ENCODE measurements around the gene USP13. TPM values are rescaled to one million over a fixed set of nuclear protein-coding genes. Genes with fewer than 3 reads are reported as not detected.

The USP13 gene
- total and polyA plus RNA-seq, 2 experiments from 2014 or later, result 9.6 to 22.7 TPM

- TF ChIP-seq ETS1 (IDR thresholded peaks at IDR 0.05), result no peak
- TF ChIP-seq, protein P1, sequence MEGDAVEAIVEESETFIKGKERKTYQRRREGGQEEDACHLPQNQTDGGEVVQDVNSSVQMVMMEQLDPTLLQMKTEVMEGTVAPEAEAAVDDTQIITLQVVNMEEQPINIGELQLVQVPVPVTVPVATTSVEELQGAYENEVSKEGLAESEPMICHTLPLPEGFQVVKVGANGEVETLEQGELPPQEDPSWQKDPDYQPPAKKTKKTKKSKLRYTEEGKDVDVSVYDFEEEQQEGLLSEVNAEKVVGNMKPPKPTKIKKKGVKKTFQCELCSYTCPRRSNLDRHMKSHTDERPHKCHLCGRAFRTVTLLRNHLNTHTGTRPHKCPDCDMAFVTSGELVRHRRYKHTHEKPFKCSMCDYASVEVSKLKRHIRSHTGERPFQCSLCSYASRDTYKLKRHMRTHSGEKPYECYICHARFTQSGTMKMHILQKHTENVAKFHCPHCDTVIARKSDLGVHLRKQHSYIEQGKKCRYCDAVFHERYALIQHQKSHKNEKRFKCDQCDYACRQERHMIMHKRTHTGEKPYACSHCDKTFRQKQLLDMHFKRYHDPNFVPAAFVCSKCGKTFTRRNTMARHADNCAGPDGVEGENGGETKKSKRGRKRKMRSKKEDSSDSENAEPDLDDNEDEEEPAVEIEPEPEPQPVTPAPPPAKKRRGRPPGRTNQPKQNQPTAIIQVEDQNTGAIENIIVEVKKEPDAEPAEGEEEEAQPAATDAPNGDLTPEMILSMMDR (conservative IDR thresholded peaks at IDR 0.05; ENCODE audit: low read depth in 2 of 2), result no peak
- TF ChIP-seq POLR2AphosphoS5 (IDR thresholded peaks at IDR 0.05; ENCODE audit: low read depth), result no peak
- TF ChIP-seq EZH2 (IDR thresholded peaks at IDR 0.05; ENCODE audit: low read depth, unreplicated experiment), result no peak
- no peak for TF ChIP-seq STAT1 (IDR thresholded peaks at IDR 0.05; ENCODE audit: unreplicated experiment)
- TF ChIP-seq EZH2phosphoT487 (IDR thresholded peaks at IDR 0.05; ENCODE audit: unreplicated experiment), result no peak
- TF ChIP-seq, protein P2, sequence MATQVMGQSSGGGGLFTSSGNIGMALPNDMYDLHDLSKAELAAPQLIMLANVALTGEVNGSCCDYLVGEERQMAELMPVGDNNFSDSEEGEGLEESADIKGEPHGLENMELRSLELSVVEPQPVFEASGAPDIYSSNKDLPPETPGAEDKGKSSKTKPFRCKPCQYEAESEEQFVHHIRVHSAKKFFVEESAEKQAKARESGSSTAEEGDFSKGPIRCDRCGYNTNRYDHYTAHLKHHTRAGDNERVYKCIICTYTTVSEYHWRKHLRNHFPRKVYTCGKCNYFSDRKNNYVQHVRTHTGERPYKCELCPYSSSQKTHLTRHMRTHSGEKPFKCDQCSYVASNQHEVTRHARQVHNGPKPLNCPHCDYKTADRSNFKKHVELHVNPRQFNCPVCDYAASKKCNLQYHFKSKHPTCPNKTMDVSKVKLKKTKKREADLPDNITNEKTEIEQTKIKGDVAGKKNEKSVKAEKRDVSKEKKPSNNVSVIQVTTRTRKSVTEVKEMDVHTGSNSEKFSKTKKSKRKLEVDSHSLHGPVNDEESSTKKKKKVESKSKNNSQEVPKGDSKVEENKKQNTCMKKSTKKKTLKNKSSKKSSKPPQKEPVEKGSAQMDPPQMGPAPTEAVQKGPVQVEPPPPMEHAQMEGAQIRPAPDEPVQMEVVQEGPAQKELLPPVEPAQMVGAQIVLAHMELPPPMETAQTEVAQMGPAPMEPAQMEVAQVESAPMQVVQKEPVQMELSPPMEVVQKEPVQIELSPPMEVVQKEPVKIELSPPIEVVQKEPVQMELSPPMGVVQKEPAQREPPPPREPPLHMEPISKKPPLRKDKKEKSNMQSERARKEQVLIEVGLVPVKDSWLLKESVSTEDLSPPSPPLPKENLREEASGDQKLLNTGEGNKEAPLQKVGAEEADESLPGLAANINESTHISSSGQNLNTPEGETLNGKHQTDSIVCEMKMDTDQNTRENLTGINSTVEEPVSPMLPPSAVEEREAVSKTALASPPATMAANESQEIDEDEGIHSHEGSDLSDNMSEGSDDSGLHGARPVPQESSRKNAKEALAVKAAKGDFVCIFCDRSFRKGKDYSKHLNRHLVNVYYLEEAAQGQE (IDR thresholded peaks at IDR 0.05; ENCODE audit: unreplicated experiment), result no peak
Observed at GRCh38 chr3:179610066-179610465, 42.8 kb upstream of the USP13 start (continued).

- no peak overlapping the region for H2AFZ ChIP-seq
- peaks cover 8% of the 10 kb centered on the region for H4K20me1 ChIP-seq (replicated peaks; ENCODE audit: insufficient read depth)
- H3K4me1 Mint-ChIP-seq, result no peaks in the 10 kb centered on the region
- H3K4me3 ChIP-seq, result no peak overlapping the region
- H3K36me3 Mint-ChIP-seq (ENCODE audit: low read depth), result peaks cover 12% of the 10 kb centered on the region
- H3K27ac ChIP-seq (ENCODE audit: low read depth), result no peak overlapping the region
- H3K4me3 Mint-ChIP-seq, result no peak overlapping the region
- DNase-seq (ENCODE audit: low spot score) (no peak), ATAC-seq (no peak)
- H3F3A ChIP-seq (replicated peaks; ENCODE audit: low read depth), result no peaks in the 10 kb centered on the region
- H3K27ac Mint-ChIP-seq, result no peak overlapping the region
- peaks cover 23% of the 10 kb centered on the region for H3K79me2 ChIP-seq (replicated peaks; ENCODE audit: insufficient read depth)
- H3K4me1 ChIP-seq (ENCODE audit: insufficient read depth), result no peaks in the 10 kb centered on the region
- H3K4me2 ChIP-seq, result no peak overlapping the region
- H3K27me3 Mint-ChIP-seq (ENCODE audit: insufficient read depth, low read depth, poor library complexity), result no peaks in the 10 kb centered on the region
- H3K36me3 ChIP-seq (ENCODE audit: insufficient read depth), result peaks cover 7% of the 10 kb centered on the region; the same call in 1 of the 2 replicates
- H3K27me3 ChIP-seq (ENCODE audit: insufficient read depth), result no peaks in the 10 kb centered on the region
- TF ChIP-seq, protein P1 (conservative IDR thresholded peaks at IDR 0.05; ENCODE audit: low read depth in 2 of 2), result no peak
- no peaks in the 10 kb centered on the region for H3K9me2 ChIP-seq (ENCODE audit: insufficient read depth)
- H3K9me3 Mint-ChIP-seq, result no peaks in the 10 kb centered on the region
Observed at GRCh38 chr3:179613807-179614206, 39.0 kb upstream of the USP13 start.
